Smooth muscle cell (in vitro differentiated cells): ENCODE data around the gene KNDC1. TPM values are rescaled to one million over a fixed set of nuclear protein-coding genes. Genes with fewer than 3 reads are reported as not detected.

Experiments used
- DNase-seq: peaks from one replicate; lab custom pipeline; 2025; ENCODE audit not compliant: unreplicated experiment; lab: John Stamatoyannopoulos, UW
- H2AFZ ChIP-seq: fragments of 200-600 bp; sonication (generic); 2 replicates; pipeline ENCODE4 v1.6.0; 2016; ENCODE audit warnings: antibody characterized with exemption, low read depth, mild to moderate bottlenecking
- H3F3A ChIP-seq: fragments of 200-600 bp; sonication (generic); 2 replicates; pipeline ENCODE4 v1.6.0; 2017; ENCODE audit warnings: antibody characterized with exemption, low read depth
- H3K27ac ChIP-seq: fragments of 200-600 bp; sonication (generic); 2 replicates; pipeline ENCODE4 v1.5.1; 2016; ENCODE audit warnings: low read depth, mild to moderate bottlenecking
- H3K27me3 ChIP-seq: fragments of 200-600 bp; sonication (generic); 2 replicates; pipeline ENCODE4 v1.6.1; 2016; ENCODE audit warnings: low read depth, mild to moderate bottlenecking
- H3K36me3 ChIP-seq: fragments of 200-600 bp; sonication (generic); 2 replicates; pipeline ENCODE4 v1.5.1; 2016; ENCODE audit warnings: low read depth
- H3K4me1 ChIP-seq: fragments of 200-600 bp; sonication (generic); 2 replicates; pipeline ENCODE4 v1.5.1; 2016; ENCODE audit warnings: low read depth
- H3K4me2 ChIP-seq: fragments of 200-600 bp; sonication (generic); 2 replicates; pipeline ENCODE4 v1.6.0; 2016; ENCODE audit warnings: mild to moderate bottlenecking
- H3K4me3 ChIP-seq: fragments of 200-600 bp; sonication (generic); 2 replicates; pipeline ENCODE4 v1.5.1; 2016; ENCODE audit warnings: mild to moderate bottlenecking
- H3K79me2 ChIP-seq: fragments of 200-600 bp; sonication (generic); 2 replicates; pipeline ENCODE4 v1.6.0; 2016; ENCODE audit warnings: low read depth, mild to moderate bottlenecking
- H3K9ac ChIP-seq: fragments of 200-600 bp; sonication (generic); 2 replicates; pipeline ENCODE4 v1.6.0; 2016; ENCODE audit warnings: low read depth
- H3K9me3 ChIP-seq: fragments of 200-600 bp; sonication (generic); replicated peaks from 2 replicates; pipeline ENCODE4 v1.5.1; 2016; ENCODE audit warnings: low read depth
- H4K20me1 ChIP-seq: fragments of 200-600 bp; sonication (generic); 2 replicates; pipeline ENCODE4 v1.6.0; 2016; ENCODE audit warnings: low read depth
- WGBS: methylation state at CpG from one replicate; pipeline ENCODE4 v1.1.7; 2016; ENCODE audit warnings: low lambda C conversion rate; 5-methylcytosine and 5-hydroxymethylcytosine counted together
- polyA plus RNA-seq: library from polyadenylated mRNA; unstranded; fragments of >200 nt; fragmentation: Nextera tagmentation; extraction: Ambion mirVana; gene quantifications from 2 replicates; pipeline ENCODE4 v1.2.1, GENCODE V29; 2016
- total RNA-seq: library from RNA; depleted of rRNA; stranded (reverse); fragments of >200 nt; gene quantifications from 2 replicates; pipeline ENCODE4 v1.2.3, GENCODE V29; 2014
- TF ChIP-seq, protein P1 (sequence below): fragments of 200-600 bp; sonication (generic); IDR thresholded peaks from 2 replicates; pipeline ENCODE4 v1.5.1; 2017; ENCODE audit warnings: borderline replicate concordance, mild to moderate bottlenecking, antibody characterized with exemption; ENCODE audit not compliant: insufficient read depth, poor library complexity, severe bottlenecking

Gene KNDC1
- total and polyA plus RNA-seq, 2 experiments from 2014 or later: 2.3 to 3.1 TPM

DNA sequence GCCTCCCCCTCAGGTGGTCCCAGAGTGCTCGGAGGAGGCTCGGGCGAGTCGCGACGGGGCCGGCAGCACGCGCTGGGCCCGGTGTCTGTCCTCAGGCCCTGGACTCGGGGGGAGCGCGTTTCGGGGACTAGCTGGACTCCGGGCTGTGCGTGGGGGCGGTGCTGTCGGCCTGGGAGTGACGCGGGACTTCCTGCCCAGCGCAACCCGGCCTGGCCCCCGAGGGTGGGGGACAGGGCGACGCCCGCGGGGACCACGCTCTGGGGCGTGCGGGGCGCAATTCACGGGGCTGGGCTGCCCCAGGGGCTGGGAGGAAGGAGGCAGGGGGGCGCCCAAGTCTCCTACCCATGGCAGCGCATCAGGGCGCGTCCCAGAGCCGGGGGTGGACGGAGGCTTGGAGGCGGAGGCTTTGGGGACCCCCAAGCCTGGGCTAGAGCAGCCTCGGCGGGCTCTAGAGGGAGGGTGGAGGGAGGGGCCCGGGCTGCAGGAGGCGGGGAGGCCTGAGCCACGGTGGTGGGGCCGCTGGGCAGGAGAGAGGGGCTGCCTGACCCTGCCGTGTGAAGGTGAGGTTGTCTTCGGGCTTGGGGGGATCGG is 75.3 kb downstream of the KNDC1 start:
- Histone ChIP-seq H4K20me1 (no peaks in the 10 kb centered on the region), H3K4me2 (peak overlapping the region; percentile 57), H3F3A (no peaks in the 10 kb centered on the region), H3K9me3 (no peaks in the 10 kb centered on the region), H3K9ac (no peak overlapping the region), H3K4me1 (peaks cover 23% of the 10 kb centered on the region), H3K36me3 (no peaks in the 10 kb centered on the region), H3K4me3 (no peak overlapping the region), H3K79me2 (no peaks in the 10 kb centered on the region), H3K27me3 (peaks cover 94% of the 10 kb centered on the region), H2AFZ (no peak overlapping the region), H3K27ac (no peak overlapping the region)
- TF ChIP-seq, protein P1, sequence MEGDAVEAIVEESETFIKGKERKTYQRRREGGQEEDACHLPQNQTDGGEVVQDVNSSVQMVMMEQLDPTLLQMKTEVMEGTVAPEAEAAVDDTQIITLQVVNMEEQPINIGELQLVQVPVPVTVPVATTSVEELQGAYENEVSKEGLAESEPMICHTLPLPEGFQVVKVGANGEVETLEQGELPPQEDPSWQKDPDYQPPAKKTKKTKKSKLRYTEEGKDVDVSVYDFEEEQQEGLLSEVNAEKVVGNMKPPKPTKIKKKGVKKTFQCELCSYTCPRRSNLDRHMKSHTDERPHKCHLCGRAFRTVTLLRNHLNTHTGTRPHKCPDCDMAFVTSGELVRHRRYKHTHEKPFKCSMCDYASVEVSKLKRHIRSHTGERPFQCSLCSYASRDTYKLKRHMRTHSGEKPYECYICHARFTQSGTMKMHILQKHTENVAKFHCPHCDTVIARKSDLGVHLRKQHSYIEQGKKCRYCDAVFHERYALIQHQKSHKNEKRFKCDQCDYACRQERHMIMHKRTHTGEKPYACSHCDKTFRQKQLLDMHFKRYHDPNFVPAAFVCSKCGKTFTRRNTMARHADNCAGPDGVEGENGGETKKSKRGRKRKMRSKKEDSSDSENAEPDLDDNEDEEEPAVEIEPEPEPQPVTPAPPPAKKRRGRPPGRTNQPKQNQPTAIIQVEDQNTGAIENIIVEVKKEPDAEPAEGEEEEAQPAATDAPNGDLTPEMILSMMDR: no peak
- DNase-seq: no peak
- 8% methylated on average over 10 of the region's 48 CpGs for WGBS

DNA sequence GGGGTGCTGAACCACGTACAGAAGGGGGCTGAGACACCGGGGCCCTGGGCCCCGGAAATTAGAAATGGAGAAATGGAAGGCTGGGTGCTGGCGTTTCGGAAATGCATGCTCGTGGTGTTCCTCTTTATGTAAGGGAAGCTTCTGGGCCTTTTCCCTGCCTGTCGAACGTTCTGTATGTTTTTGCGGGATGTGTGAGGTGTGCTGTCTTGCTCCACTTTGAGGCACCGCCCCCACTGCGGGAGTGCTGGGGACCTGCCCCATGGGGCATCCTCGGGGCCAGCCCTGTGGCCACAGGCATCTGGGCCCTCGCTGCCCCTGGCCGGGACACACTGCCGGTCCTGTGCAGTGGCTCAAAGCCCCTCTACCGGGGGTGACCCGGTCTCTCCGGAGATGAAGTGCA is 75.9 kb downstream of the KNDC1 start:
- Histone ChIP-seq H3F3A (no peaks in the 10 kb centered on the region), H3K4me1 (peaks cover 23% of the 10 kb centered on the region), H2AFZ (no peak overlapping the region), H3K4me2 (peak overlapping the region; percentile 82), H3K27ac (no peak overlapping the region), H3K36me3 (no peaks in the 10 kb centered on the region), H3K4me3 (no peak overlapping the region), H4K20me1 (no peaks in the 10 kb centered on the region), H3K27me3 (peaks cover 88% of the 10 kb centered on the region), H3K9me3 (no peaks in the 10 kb centered on the region), H3K79me2 (no peaks in the 10 kb centered on the region), H3K9ac (no peak overlapping the region)
- TF ChIP-seq, protein P1: no peak
- 7% methylated on average over 16 of the region's 18 CpGs for WGBS
- DNase-seq: no peak

DNA sequence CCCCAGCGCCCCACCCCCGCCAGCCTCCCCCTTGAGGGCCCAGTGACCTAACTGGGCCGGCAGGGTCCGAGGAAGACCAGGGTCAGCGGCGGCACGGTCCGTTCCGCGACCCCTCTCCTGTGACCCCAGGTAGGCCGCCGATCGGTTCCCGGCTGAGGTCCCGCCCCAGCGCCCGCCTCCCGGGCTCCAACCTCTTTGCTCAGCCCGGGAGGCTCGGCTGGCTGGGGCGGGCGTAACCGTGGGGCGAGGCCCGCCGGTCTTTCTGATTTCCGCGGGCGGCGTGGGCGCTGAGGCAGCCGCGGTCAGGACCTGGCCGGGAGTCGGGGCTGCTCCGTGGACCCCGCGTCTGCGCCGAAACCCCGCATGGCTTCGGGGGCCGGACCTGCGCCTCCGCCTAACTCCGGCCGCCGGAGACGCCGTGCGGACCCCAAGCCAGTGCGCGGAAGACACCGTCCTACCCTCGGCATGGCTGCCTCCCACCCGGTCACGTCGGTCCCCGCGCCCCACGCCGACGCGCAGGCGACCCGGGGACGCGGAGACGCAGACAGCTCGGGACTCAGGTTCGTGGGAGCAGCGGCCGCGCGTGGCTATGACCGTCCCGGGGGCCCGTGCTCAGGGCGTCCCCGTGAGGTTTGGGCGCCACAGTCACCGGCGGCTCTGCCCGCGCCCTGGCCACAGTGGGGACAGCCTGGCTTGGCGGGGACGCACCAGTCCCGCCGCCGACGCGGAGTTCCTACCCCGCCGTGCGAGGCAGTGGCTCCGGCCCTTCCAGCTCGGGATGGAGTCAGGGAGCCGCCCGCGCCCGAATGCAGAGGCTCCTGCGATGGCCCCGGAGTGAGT is 76.6 kb downstream of the KNDC1 start:
- no peaks in the 10 kb centered on the region for H4K20me1 ChIP-seq
- H3K4me1 ChIP-seq: peaks cover 23% of the 10 kb centered on the region
- H3K36me3 ChIP-seq: no peaks in the 10 kb centered on the region
- peaks cover 81% of the 10 kb centered on the region for H3K27me3 ChIP-seq
- no peak overlapping the region for H3K9ac ChIP-seq
- H3K4me3 ChIP-seq: peak overlapping the region; percentile 35
- no peak overlapping the region for H2AFZ ChIP-seq
- no peaks in the 10 kb centered on the region for H3K79me2 ChIP-seq
- 1% methylated on average over 87 of the region's 103 CpGs for WGBS
- H3K4me2 ChIP-seq: peak overlapping the region; percentile 82
- H3K27ac ChIP-seq: no peak overlapping the region
- no peaks in the 10 kb centered on the region for H3F3A ChIP-seq
- TF ChIP-seq, protein P1: no peak
- H3K9me3 ChIP-seq: no peaks in the 10 kb centered on the region
- DNase-seq: no peak
